Neural cell (in vitro differentiated cells): ENCODE results near the gene TP53I13. TPM values are rescaled to one million over a fixed set of nuclear protein-coding genes. Genes with fewer than 3 reads are reported as not detected.

ENCODE experiments used
- H2AFZ ChIP-seq: fragments of 200-600, 300-800 bp; sonication (generic), shearing (Covaris generic); 2 replicates; pipeline ENCODE4 v1.6.0; 2014; ENCODE audit warnings: low read depth, mild to moderate bottlenecking, antibody characterized with exemption, low read length, moderate library complexity
- H3F3A ChIP-seq: fragments of 200-600 bp; shearing (Covaris generic); 2 replicates; pipeline ENCODE4 v1.6.1; 2016; ENCODE audit warnings: mild to moderate bottlenecking, moderate library complexity, mixed read lengths, antibody characterized with exemption, low read length; ENCODE audit not compliant: insufficient read depth, poor library complexity, severe bottlenecking
- H3K27ac ChIP-seq: fragments of 200-600, 300-800 bp; sonication (generic), shearing (Covaris generic); 2 replicates; pipeline ENCODE4 v1.5.1; 2014; ENCODE audit warnings: mild to moderate bottlenecking, low read length, moderate library complexity
- H3K27me3 ChIP-seq: fragments of 300-800, 200-600 bp; sonication (generic), shearing (Covaris generic); 2 replicates; pipeline ENCODE4 v1.6.0; 2014; ENCODE audit warnings: mild to moderate bottlenecking, low read depth, low read length, moderate library complexity; ENCODE audit not compliant: insufficient read depth
- H3K36me3 ChIP-seq: fragments of 300-800, 200-600 bp; sonication (generic), shearing (Covaris generic); 2 replicates; pipeline ENCODE4 v1.5.1; 2014; ENCODE audit warnings: mild to moderate bottlenecking, antibody characterized with exemption, low read length, moderate library complexity; ENCODE audit not compliant: insufficient read depth
- H3K4me2 ChIP-seq: fragments of 300-800, 200-600 bp; sonication (generic), shearing (Covaris generic); 2 replicates; pipeline ENCODE4 v1.6.0; 2014; ENCODE audit warnings: mild to moderate bottlenecking, low read length
- H3K4me3 ChIP-seq: fragments of 300-800, 200-600 bp; sonication (generic), shearing (Covaris generic); 2 replicates; pipeline ENCODE4 v1.5.1; 2014; ENCODE audit warnings: mild to moderate bottlenecking, low read length, moderate library complexity
- H3K79me2 ChIP-seq: fragments of 200-600 bp; shearing (Covaris generic); replicated peaks from 2 replicates; pipeline ENCODE4 v1.6.0; 2014; ENCODE audit warnings: mild to moderate bottlenecking, low read length, moderate library complexity; ENCODE audit not compliant: insufficient read depth
- H3K9ac ChIP-seq: fragments of 300-800, 200-600 bp; sonication (generic), shearing (Covaris generic); 2 replicates; pipeline ENCODE4 v1.6.1; 2016; ENCODE audit warnings: mild to moderate bottlenecking, low read length, mixed read lengths
- H3K9me2 ChIP-seq: fragments of 200-600 bp; shearing (Covaris generic); 2 replicates; pipeline ENCODE4 v1.6.1; 2016; ENCODE audit warnings: mild to moderate bottlenecking, low read length, mixed read lengths; ENCODE audit not compliant: insufficient read depth
- H3K9me3 ChIP-seq: fragments of 200-600, 300-800 bp; sonication (generic), shearing (Covaris generic); 2 replicates; pipeline ENCODE4 v1.6.1; 2016; ENCODE audit warnings: mild to moderate bottlenecking, mixed run types, low read length, moderate library complexity, mixed read lengths
- H4K20me1 ChIP-seq: fragments of 200-600 bp; shearing (Covaris generic); 2 replicates; pipeline ENCODE4 v1.6.1; 2016; ENCODE audit warnings: mild to moderate bottlenecking, mixed run types; ENCODE audit not compliant: insufficient read depth
- EP300 ChIP-seq: fragments of 450-650 bp; conservative IDR thresholded peaks from 2 replicates; pipeline ENCODE4 v1.6.1; 2014; ENCODE audit warnings: antibody characterized with exemption, mild to moderate bottlenecking, moderate library complexity; ENCODE audit not compliant: poor library complexity, severe bottlenecking
- EZH2 ChIP-seq: fragments of 200-600, 300-800 bp; shearing (Covaris generic), sonication (generic); IDR thresholded peaks from 2 replicates; pipeline ENCODE4 v1.6.1; 2014; ENCODE audit warnings: antibody characterized with exemption, low read length, borderline replicate concordance, mild to moderate bottlenecking; ENCODE audit not compliant: insufficient read depth, poor library complexity, severe bottlenecking
- MXI1 ChIP-seq: fragments of 450-650 bp; conservative IDR thresholded peaks from 2 replicates; pipeline ENCODE4 v1.6.1; 2014; ENCODE audit warnings: antibody characterized with exemption, mild to moderate bottlenecking; ENCODE audit not compliant: poor library complexity, severe bottlenecking
- POLR2AphosphoS5 ChIP-seq: IDR thresholded peaks from 2 replicates; pipeline ENCODE4 v1.6.1; 2012
- RAD21 ChIP-seq: fragments of 450-650 bp; conservative IDR thresholded peaks from 2 replicates; pipeline ENCODE4 v1.6.1; 2014; ENCODE audit warnings: antibody characterized with exemption, mild to moderate bottlenecking, moderate library complexity
- SMC3 ChIP-seq: fragments of 450-650 bp; conservative IDR thresholded peaks from 2 replicates; pipeline ENCODE4 v1.6.1; 2014; ENCODE audit warnings: antibody characterized with exemption, mild to moderate bottlenecking, moderate library complexity; ENCODE audit not compliant: poor library complexity
- TAF1 ChIP-seq: IDR thresholded peaks from 2 replicates; pipeline ENCODE4 v1.6.1; 2012; ENCODE audit warnings: low read depth
- polyA plus RNA-seq: library from polyadenylated mRNA; depleted of rRNA; stranded (reverse); fragments of >200 nt; gene quantifications from 2 replicates; pipeline ENCODE4 v1.2.3, GENCODE V29; 2014
- TF ChIP-seq, protein P1 (sequence below): IDR thresholded peaks from 2 replicates; pipeline ENCODE4 v1.6.1; 2012; ENCODE audit warnings: borderline replicate concordance
- TF ChIP-seq, protein P2 (sequence below): fragments of 450-650 bp; IDR thresholded peaks from 2 replicates; pipeline ENCODE4 v1.5.1; 2014; ENCODE audit warnings: antibody characterized with exemption, mild to moderate bottlenecking, moderate library complexity; ENCODE audit not compliant: poor library complexity, severe bottlenecking

The TP53I13 gene
- polyA plus RNA-seq, 1 donor from 2014 or later = 18.4 TPM

- no peaks in the 10 kb centered on the region for H3K36me3 ChIP-seq
- H3K9ac ChIP-seq = no peak overlapping the region
- peaks cover 2% of the 10 kb centered on the region for H3F3A ChIP-seq
- peaks cover 44% of the 10 kb centered on the region for H3K79me2 ChIP-seq
- no peaks in the 10 kb centered on the region for H3K27me3 ChIP-seq
- H3K9me2 ChIP-seq = no peaks in the 10 kb centered on the region
- H3K9me3 ChIP-seq = no peaks in the 10 kb centered on the region
- no peak overlapping the region for H3K27ac ChIP-seq
- no peak for TF ChIP-seq EZH2
- TF ChIP-seq MXI1 = no peak
- H2AFZ ChIP-seq = no peak overlapping the region
- no peak overlapping the region for H3K4me2 ChIP-seq
- peaks cover 11% of the 10 kb centered on the region for H4K20me1 ChIP-seq
- peak overlapping the region; percentile 91 for H3K4me3 ChIP-seq
Observed at GRCh38 chr17:29596811-29597210, 28.3 kb downstream of the TP53I13 start.

GRCh38 chr17:29597361-29598172 is 29.1 kb downstream of the TP53I13 start:
- Histone ChIP-seq H3K27me3 (no peaks in the 10 kb centered on the region), H3K9ac (no peak overlapping the region), H3K79me2 (peaks cover 47% of the 10 kb centered on the region), H3K4me3 (peak overlapping the region; percentile 91), H4K20me1 (peaks cover 11% of the 10 kb centered on the region), H3K9me3 (no peaks in the 10 kb centered on the region), H3K36me3 (no peaks in the 10 kb centered on the region), H3F3A (no peaks in the 10 kb centered on the region), H3K9me2 (no peaks in the 10 kb centered on the region), H3K4me2 (no peak overlapping the region), H3K27ac (no peak overlapping the region), H2AFZ (no peak overlapping the region)
- no peak for TF ChIP-seq RAD21
- TF ChIP-seq EP300 = no peak
- TF ChIP-seq, protein P1, sequence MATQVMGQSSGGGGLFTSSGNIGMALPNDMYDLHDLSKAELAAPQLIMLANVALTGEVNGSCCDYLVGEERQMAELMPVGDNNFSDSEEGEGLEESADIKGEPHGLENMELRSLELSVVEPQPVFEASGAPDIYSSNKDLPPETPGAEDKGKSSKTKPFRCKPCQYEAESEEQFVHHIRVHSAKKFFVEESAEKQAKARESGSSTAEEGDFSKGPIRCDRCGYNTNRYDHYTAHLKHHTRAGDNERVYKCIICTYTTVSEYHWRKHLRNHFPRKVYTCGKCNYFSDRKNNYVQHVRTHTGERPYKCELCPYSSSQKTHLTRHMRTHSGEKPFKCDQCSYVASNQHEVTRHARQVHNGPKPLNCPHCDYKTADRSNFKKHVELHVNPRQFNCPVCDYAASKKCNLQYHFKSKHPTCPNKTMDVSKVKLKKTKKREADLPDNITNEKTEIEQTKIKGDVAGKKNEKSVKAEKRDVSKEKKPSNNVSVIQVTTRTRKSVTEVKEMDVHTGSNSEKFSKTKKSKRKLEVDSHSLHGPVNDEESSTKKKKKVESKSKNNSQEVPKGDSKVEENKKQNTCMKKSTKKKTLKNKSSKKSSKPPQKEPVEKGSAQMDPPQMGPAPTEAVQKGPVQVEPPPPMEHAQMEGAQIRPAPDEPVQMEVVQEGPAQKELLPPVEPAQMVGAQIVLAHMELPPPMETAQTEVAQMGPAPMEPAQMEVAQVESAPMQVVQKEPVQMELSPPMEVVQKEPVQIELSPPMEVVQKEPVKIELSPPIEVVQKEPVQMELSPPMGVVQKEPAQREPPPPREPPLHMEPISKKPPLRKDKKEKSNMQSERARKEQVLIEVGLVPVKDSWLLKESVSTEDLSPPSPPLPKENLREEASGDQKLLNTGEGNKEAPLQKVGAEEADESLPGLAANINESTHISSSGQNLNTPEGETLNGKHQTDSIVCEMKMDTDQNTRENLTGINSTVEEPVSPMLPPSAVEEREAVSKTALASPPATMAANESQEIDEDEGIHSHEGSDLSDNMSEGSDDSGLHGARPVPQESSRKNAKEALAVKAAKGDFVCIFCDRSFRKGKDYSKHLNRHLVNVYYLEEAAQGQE = no peak
- TF ChIP-seq MXI1 = no peak
- TF ChIP-seq EZH2 = no peak
- TF ChIP-seq, protein P2, sequence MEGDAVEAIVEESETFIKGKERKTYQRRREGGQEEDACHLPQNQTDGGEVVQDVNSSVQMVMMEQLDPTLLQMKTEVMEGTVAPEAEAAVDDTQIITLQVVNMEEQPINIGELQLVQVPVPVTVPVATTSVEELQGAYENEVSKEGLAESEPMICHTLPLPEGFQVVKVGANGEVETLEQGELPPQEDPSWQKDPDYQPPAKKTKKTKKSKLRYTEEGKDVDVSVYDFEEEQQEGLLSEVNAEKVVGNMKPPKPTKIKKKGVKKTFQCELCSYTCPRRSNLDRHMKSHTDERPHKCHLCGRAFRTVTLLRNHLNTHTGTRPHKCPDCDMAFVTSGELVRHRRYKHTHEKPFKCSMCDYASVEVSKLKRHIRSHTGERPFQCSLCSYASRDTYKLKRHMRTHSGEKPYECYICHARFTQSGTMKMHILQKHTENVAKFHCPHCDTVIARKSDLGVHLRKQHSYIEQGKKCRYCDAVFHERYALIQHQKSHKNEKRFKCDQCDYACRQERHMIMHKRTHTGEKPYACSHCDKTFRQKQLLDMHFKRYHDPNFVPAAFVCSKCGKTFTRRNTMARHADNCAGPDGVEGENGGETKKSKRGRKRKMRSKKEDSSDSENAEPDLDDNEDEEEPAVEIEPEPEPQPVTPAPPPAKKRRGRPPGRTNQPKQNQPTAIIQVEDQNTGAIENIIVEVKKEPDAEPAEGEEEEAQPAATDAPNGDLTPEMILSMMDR = no peak
- no peak for TF ChIP-seq SMC3
- no peak for TF ChIP-seq POLR2AphosphoS5
- no peak for TF ChIP-seq TAF1
